ENCODE data around the gene BBS7.

Gene BBS7

GRCh38 chr4:121827853-121828252, 42.4 kb downstream of the BBS7 start:
- DNase-seq (ENCODE audit: low read depth in 2 of 2, low spot score in 1 of 2), result no peak

DNA sequence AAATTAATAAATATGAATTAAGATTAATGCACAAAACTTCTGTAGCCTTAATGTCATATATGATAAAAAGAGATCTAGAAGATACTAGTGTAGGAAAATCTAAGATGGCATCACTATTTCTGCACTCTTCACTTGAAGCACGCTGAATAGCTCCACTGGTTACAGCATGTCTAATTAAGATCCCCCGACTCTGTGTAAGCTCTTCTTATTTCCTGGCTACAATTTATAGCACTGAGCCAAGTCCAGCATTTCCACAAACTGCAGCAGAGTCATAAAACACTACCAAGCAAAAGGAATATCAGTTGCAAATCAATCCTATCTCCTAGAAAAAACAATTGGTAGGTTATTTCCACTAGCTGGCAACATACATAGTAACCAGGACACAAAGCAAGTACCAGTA, 45.3 kb downstream of the BBS7 start:
- DNase-seq (ENCODE audit: low read depth in 2 of 2, low spot score in 1 of 2), result no peak

DNA sequence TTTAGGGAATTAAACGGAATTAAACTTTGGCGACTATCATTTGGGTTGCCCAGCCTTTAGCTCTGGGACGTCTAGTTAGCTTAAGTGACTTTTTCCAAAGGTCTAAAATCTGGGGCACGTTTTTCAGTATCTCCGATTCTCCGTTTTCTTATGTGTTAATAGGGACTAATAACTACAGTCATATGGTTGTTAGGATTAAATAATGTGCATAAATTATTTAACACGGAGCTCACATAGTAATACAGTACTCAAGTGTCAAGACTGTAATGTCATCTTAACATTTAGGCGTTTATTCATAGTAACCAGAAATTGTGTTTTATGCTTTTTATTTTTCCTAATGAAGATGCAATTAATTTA, 46.1 kb downstream of the BBS7 start:
- DNase-seq (ENCODE audit: low read depth in 2 of 2, low spot score in 1 of 2), result no peak

DNA sequence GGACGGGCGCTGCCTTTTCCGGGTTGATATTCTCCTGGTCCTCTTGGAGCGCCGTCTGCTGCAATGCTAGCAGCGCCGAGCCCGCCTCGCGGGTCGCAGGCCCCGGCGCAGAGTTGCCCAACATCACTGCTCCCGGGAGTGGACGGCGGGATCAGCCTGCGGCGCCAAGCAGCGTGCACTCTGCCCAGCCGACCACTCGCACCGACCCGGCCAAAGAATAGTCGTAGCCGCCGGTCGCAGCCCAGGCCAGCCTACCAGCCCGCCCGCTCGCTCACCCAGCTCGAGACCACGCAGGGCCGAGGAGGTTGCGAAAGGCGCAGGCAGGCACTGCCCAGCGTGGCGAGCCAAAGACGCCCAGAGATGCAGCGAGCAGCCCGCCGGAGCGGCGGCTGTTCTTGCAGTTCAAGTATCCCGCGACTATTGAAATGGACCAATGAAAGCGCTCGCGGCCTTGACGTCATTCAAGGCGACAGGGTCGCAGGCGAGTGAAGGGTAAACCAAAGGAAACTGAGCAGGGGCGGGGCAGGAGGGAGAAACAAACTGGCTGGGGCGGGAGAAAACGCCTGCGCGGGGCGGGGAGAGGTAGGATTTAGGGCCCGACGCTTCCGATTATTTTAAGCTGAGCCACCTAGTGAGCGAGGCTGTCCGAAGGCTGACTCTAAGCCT, 46.6 kb downstream of the BBS7 start, which contains the start of gene CCNA2:
Gene CCNA2, minus strand, starts transcription at position 379 of the 666 bp plus-strand sequence. Its CDS starts 255 bp downstream, at position 124.
- DNase-seq (ENCODE audit: low read depth in 2 of 2, low spot score in 1 of 2), result peak; percentile 88 to 90

GRCh38 chr4:121822796-121823504, 47.3 kb downstream of the BBS7 start:
- no peak for DNase-seq (ENCODE audit: low read depth in 2 of 2, low spot score in 1 of 2)

GRCh38 chr4:121822047-121822446, 48.2 kb downstream of the BBS7 start:
- DNase-seq (ENCODE audit: low read depth in 2 of 2, low spot score in 1 of 2), result no peak

GRCh38 chr4:121819216-121819965, 50.9 kb downstream of the BBS7 start:
- no peak for DNase-seq (ENCODE audit: low read depth in 2 of 2, low spot score in 1 of 2)

DNA sequence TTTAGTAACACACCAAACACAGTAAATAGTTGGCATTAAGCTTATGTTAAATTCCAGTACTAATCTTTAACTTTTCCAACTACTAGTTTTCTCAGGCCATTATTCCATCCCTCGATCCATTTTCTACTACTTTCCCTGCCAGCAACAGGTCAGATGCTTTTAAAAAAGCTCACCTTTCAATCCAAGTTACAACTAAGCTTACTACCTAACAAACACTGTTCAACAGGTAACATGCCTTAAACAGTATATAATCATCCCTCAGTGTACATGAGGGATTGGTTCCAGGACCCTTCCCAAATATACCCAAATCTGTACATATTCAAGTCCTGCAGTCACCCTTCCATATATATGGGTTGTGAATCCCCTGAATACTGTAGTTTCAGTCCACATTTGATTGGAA, 52.1 kb downstream of the BBS7 start:
- DNase-seq (ENCODE audit: low read depth in 2 of 2, low spot score in 1 of 2), result no peak

DNA sequence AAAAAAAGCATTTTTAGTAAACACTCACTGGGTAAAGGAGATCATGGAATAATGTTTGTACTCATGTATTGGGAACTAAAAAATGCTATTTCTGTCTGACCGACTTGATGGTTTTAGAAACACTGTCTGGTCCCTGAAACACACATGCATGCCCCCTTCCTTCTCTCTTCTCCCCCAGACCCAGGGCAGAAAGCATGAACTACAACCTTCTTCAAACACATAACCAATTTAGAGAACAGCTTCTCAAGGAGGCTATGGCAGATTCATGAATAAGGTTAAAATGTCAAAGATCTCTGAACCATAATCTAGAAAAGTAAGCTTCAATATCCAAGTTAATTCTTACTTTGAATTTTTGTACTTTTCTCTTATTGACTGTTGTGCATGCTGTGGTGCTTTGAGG, 52.6 kb downstream of the BBS7 start:
- no peak for DNase-seq (ENCODE audit: low read depth in 2 of 2, low spot score in 1 of 2)

- DNase-seq (ENCODE audit: low read depth in 2 of 2, low spot score in 1 of 2), result no peak
These were observed 53.3 kb downstream of the BBS7 start for GRCh38 chr4:121817006-121817405.

- no peak for DNase-seq (ENCODE audit: low read depth in 2 of 2, low spot score in 1 of 2)
These were observed 55.5 kb downstream of the BBS7 start for GRCh38 chr4:121814756-121815155.

DNA sequence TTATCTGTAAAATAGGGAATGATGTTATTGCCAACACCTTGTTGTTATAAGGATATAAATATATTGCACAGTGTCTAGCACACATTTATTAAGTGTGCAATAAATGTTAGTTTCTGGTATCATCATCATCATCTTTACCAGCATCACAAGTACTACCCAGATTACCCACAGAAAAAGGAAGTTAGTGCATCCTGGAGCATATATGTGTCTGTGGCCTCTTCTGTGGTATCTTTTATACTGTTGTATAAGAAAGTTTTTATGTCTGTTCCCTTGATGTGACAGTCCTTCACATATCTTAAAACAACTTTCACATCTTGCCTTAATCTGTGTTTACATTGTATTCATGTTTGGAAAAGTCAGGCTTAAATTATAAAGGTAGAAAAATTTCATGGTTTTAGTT, 59.2 kb downstream of the BBS7 start:
- DNase-seq (ENCODE audit: low read depth in 2 of 2, low spot score in 1 of 2), result no peak

- DNase-seq (ENCODE audit: low read depth in 2 of 2, low spot score in 1 of 2), result no peak
These were observed 63.9 kb downstream of the BBS7 start for GRCh38 chr4:121806411-121806810.

- DNase-seq (ENCODE audit: low read depth in 2 of 2, low spot score in 1 of 2), result no peak
These were observed 68.6 kb downstream of the BBS7 start for GRCh38 chr4:121801715-121802075.

DNA sequence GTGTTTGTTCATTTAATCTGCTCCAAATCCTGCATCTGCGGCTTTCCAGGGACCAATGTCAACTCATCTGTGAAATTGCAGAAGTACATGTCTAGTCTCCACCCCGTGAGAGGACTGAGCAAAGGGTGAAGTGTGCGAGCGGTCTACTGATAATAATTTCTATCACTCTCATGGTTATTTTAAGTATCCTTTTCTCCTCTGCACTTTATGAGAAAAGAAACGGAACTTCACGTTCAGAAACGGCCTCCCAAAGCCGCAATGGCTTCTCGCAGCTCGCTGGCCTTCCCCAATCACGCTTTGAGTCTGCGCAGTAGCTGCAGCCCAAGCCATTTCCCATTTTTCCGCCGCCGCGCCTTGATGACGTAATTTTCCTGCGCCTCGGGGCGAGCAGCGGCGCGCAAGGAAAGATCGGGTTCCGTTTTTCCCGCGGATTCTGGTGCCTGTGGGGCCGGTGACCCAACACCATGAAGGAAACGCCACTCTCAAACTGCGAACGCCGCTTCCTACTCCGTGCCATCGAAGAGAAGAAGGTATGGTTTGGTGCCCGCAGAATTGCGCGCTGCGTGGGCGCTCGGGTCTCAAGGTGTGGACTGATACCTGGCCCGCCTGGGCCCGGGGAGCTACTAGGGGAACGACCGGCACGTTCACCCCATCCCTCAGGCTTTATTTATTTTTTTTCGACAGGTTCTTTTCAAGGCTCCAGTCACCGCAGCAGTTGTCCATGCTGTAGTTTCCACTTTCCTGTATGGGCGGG, 69.1 kb downstream of the BBS7 start, which contains the start of gene EXOSC9:
Gene EXOSC9, plus strand, starts transcription at position 363 of the 754 bp plus-strand sequence. Its CDS starts 102 bp downstream, at position 465.
- peak; percentile 92 to 94 for DNase-seq (ENCODE audit: low read depth in 2 of 2, low spot score in 1 of 2)

GRCh38 chr4:121800638-121800960, 69.7 kb downstream of the BBS7 start:
- DNase-seq (ENCODE audit: low read depth in 2 of 2, low spot score in 1 of 2), result no peak

- DNase-seq (ENCODE audit: low read depth in 2 of 2, low spot score in 1 of 2), result no peak
These were observed 70.3 kb downstream of the BBS7 start for GRCh38 chr4:121799867-121800501.

DNA sequence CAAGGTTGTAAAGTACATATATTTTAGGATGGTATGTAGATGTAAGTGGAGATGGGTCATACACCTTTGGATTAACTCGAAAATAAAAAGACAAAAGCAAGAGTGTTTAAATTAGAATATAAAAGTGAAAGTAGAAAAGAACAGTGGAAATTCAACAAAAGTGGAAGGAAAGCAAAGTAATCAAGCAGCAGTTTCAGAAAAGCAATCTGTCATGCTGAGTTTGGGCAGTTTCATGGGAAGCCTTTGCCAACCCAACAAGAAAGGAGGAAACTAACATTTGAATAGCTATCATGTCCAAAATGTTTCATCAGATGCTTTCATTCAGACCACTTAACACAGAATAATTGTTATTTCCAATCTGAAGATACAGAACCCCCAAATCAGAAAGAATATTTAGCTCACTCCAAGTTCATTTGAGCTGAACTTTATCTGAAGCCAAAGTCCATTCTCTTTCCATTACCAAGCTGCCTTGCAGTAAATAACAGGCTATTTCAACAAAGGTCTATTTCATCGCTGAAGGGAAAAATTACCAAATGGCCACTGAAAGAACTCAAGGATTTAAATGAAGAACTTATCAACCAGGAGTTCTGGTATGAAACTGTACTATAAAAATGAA, 71.0 kb downstream of the BBS7 start:
- no peak for DNase-seq (ENCODE audit: low read depth in 2 of 2, low spot score in 1 of 2)

GRCh38 chr4:121796283-121796682, 74.0 kb downstream of the BBS7 start:
- no peak for DNase-seq (ENCODE audit: low read depth in 2 of 2, low spot score in 1 of 2)

DNA sequence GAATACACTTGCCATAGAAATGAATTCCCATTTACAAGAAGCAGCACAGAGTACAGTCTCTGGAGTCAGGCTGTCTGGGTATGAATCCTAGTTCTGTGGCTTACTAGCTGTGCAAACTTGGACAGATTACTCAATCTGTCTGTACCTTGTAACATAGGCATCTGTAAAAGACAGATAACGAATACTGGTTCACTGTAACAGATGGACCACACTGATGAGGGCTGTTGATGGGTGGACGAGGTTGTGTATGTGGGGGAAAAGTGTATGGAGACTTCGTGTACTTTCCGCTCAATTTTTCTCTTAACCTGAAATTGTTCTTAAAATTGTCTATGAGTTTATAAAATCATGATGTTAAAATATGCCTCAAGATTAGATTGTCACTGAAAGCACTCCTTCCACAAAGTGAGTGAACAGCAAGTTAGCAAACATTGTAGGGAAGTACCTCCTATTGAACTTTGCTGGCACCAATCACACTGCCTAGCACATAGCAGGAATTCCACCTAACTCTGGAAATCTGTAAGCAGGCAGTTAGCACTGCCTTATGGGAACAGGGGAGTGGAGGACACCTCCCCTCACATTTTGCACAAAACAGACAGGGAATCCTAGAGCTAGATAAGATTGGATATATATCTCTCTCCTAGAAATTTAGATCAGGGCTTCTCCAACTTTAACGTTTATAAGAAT, 75.6 kb downstream of the BBS7 start:
- no peak for DNase-seq (ENCODE audit: low read depth in 2 of 2, low spot score in 1 of 2)
